A549 (cell line): Measurements from ENCODE around the gene COL7A1.

ENCODE experiments used
- CEBPB ChIP-seq, 2 experiments: fragments of >200 bp in 1 of 2; sonication (Bioruptor Twin) in 1 of 2; formaldehyde crosslinking in 1 of 2; IDR thresholded peaks; 2 replicates each; pipeline ENCODE4 v1.6.1; 2012 to 2016
- EP300 ChIP-seq, 2 experiments: fragments of >200 bp; sonication (Bioruptor Twin); formaldehyde crosslinking; IDR thresholded peaks; 2 replicates in 1 of 2; 3 replicates in 1 of 2; pipeline ENCODE4 v1.6.1; 2016 to 2017
- MAZ ChIP-seq: fragments of 150-350 bp; IDR thresholded peaks from 2 replicates; pipeline ENCODE4 v1.6.1; 2014; ENCODE audit warnings: antibody characterized with exemption, low read depth, low read length, borderline replicate concordance
- NR3C1 ChIP-seq: fragments of >200 bp; sonication (Bioruptor Twin); formaldehyde crosslinking; IDR thresholded peaks from 3 replicates; pipeline ENCODE4 v1.6.1; 2017
- POLR2A ChIP-seq: IDR thresholded peaks from 2 replicates; pipeline ENCODE4 v1.6.1; 2012; ENCODE audit warnings: mild to moderate bottlenecking, low read length
- POLR2AphosphoS2 ChIP-seq: conservative IDR thresholded peaks from 2 replicates; pipeline ENCODE4 v1.6.1; 2012; ENCODE audit warnings: low read length, improper control_type of control experiment, inconsistent platforms
- RAD21 ChIP-seq, 2 experiments: fragments of >200 bp in 1 of 2; sonication (Bioruptor Twin) in 1 of 2; formaldehyde crosslinking in 1 of 2; IDR thresholded peaks in 1 of 2; conservative IDR thresholded peaks in 1 of 2; 2 replicates in 1 of 2; 3 replicates in 1 of 2; pipeline ENCODE4 v1.6.1; 2012 to 2018; ENCODE audit warnings: inconsistent platforms in 1 of 2
- RNF2 ChIP-seq: fragments of 200-600 bp; sonication (generic); IDR thresholded peaks from 2 replicates; pipeline ENCODE4 v1.6.1; 2016; ENCODE audit warnings: low read depth, mild to moderate bottlenecking, antibody characterized with exemption, moderate library complexity, borderline replicate concordance
- ZC3H11A ChIP-seq: fragments of 450-650 bp; IDR thresholded peaks from 2 replicates; pipeline ENCODE4 v1.6.1; 2014; ENCODE audit warnings: antibody characterized with exemption, mild to moderate bottlenecking
- TF ChIP-seq, protein P1 (sequence below): fragments of >200 bp; sonication (Bioruptor Twin); formaldehyde crosslinking; IDR thresholded peaks from 3 replicates; pipeline ENCODE4 v1.5.1; 2016
- TF ChIP-seq, protein P2 (sequence below): fragments of 150-350 bp; IDR thresholded peaks from 2 replicates; pipeline ENCODE4 v1.6.1; 2014; ENCODE audit warnings: low read depth, mild to moderate bottlenecking, low read length

DNA sequence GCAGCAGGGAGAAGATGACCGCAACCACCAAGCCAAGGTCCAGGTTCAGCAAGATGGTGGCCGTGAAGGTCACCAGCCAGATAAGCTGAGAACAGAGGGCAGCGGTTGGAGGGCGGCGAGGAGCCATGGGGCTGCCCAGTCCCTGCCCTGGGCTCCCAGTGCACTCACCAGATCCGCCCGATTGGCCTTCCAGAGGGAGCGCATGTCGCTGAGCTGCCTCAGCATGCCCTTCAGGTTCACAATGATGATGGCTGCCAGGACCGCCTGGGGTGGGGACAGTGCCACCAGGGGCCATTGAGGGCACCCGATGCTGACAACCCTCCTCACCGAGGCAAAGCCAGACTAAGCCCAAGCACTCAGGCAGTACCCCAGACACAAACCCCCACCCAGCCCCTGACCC, 34.8 kb upstream of the COL7A1 start:
- TF ChIP-seq, protein P1, sequence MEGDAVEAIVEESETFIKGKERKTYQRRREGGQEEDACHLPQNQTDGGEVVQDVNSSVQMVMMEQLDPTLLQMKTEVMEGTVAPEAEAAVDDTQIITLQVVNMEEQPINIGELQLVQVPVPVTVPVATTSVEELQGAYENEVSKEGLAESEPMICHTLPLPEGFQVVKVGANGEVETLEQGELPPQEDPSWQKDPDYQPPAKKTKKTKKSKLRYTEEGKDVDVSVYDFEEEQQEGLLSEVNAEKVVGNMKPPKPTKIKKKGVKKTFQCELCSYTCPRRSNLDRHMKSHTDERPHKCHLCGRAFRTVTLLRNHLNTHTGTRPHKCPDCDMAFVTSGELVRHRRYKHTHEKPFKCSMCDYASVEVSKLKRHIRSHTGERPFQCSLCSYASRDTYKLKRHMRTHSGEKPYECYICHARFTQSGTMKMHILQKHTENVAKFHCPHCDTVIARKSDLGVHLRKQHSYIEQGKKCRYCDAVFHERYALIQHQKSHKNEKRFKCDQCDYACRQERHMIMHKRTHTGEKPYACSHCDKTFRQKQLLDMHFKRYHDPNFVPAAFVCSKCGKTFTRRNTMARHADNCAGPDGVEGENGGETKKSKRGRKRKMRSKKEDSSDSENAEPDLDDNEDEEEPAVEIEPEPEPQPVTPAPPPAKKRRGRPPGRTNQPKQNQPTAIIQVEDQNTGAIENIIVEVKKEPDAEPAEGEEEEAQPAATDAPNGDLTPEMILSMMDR = no peak
- TF ChIP-seq RNF2 (no peak), MAZ (no peak), NR3C1 (no peak), ZC3H11A (no peak), EP300 (IDR thresholded peaks at IDR 0.05) (no peak), CEBPB (IDR thresholded peaks at IDR 0.05) (no peak), RAD21 (conservative IDR thresholded peaks at IDR 0.05 in 1 of 2, IDR thresholded peaks at IDR 0.05 in 1 of 2) (no peak), POLR2A (no peak), POLR2AphosphoS2 (no peak)
- TF ChIP-seq, protein P2, sequence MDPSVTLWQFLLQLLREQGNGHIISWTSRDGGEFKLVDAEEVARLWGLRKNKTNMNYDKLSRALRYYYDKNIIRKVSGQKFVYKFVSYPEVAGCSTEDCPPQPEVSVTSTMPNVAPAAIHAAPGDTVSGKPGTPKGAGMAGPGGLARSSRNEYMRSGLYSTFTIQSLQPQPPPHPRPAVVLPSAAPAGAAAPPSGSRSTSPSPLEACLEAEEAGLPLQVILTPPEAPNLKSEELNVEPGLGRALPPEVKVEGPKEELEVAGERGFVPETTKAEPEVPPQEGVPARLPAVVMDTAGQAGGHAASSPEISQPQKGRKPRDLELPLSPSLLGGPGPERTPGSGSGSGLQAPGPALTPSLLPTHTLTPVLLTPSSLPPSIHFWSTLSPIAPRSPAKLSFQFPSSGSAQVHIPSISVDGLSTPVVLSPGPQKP = no peak
